ENCODE data around the gene HCN2.

Gene HCN2

GRCh38 chr19:651114-651818 is 61.6 kb downstream of the HCN2 start:
- no peak for DNase-seq (ENCODE audit: low read depth)
- no peak overlapping the region for H3K4me3 ChIP-seq (ENCODE audit: low read depth, low read length)
- TF ChIP-seq CTCF (IDR thresholded peaks at IDR 0.05; ENCODE audit: insufficient read depth, low read depth, low read length, missing control alignments) = no peak

- TF ChIP-seq CTCF (IDR thresholded peaks at IDR 0.05; ENCODE audit: insufficient read depth, low read depth, low read length, missing control alignments) = no peak
- no peak for DNase-seq (ENCODE audit: low read depth)
- H3K4me3 ChIP-seq (ENCODE audit: low read depth, low read length) = no peak overlapping the region
Measured at GRCh38 chr19:651991-652390, 62.3 kb downstream of the HCN2 start.

GRCh38 chr19:652467-653389 is 63.0 kb downstream of the HCN2 start:
- no peak for DNase-seq (ENCODE audit: low read depth)
- H3K4me3 ChIP-seq (ENCODE audit: low read depth, low read length) = no peak overlapping the region
- TF ChIP-seq CTCF (IDR thresholded peaks at IDR 0.05; ENCODE audit: insufficient read depth, low read depth, low read length, missing control alignments) = no peak

- no peak overlapping the region for H3K4me3 ChIP-seq (ENCODE audit: low read depth, low read length)
- DNase-seq (ENCODE audit: low read depth) = no peak
- TF ChIP-seq CTCF (IDR thresholded peaks at IDR 0.05; ENCODE audit: insufficient read depth, low read depth, low read length, missing control alignments) = no peak
Measured at GRCh38 chr19:653425-653824, 63.7 kb downstream of the HCN2 start.

- DNase-seq (ENCODE audit: low read depth) = no peak
Measured at GRCh38 chr19:655691-656090, 66.0 kb downstream of the HCN2 start.

More at GRCh38 chr19:655691-656090, 66.0 kb downstream of the HCN2 start:
- no peak for TF ChIP-seq CTCF (IDR thresholded peaks at IDR 0.05; ENCODE audit: insufficient read depth, low read depth, low read length, missing control alignments)
- no peak overlapping the region for H3K4me3 ChIP-seq (ENCODE audit: low read depth, low read length)

Data from GM12865 (cell line).